GM19099 (cell line): ENCODE measurements around the gene CKS1B.

Experiments
- POLR2A ChIP-seq: IDR thresholded peaks from 3 replicates; pipeline ENCODE4 v1.6.1; 2011; ENCODE audit warnings: low read depth; ENCODE audit not compliant: insufficient read length; ENCODE audit errors: extremely low read depth

Gene CKS1B

DNA sequence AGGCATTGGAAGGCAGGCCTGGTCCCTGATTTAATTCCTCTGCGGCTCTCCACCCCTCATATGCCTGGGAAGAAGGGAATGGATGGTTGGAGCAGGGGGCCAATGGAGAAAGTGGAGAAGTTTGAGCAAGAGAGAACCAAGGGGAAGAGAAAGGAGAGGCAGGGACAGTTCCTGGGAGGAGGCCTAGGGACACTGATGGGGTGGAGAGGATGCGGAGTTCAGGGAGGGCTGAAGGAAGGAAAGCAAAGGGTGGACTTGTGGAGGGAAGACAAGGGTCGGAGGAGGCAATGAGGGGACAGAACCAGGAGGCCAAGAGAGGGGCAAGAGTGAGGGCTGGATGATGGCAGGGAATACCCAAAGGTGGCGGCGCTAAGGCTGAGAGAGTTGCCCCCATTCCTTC, 35.3 kb downstream of the CKS1B start:
- no peak for TF ChIP-seq POLR2A

DNA sequence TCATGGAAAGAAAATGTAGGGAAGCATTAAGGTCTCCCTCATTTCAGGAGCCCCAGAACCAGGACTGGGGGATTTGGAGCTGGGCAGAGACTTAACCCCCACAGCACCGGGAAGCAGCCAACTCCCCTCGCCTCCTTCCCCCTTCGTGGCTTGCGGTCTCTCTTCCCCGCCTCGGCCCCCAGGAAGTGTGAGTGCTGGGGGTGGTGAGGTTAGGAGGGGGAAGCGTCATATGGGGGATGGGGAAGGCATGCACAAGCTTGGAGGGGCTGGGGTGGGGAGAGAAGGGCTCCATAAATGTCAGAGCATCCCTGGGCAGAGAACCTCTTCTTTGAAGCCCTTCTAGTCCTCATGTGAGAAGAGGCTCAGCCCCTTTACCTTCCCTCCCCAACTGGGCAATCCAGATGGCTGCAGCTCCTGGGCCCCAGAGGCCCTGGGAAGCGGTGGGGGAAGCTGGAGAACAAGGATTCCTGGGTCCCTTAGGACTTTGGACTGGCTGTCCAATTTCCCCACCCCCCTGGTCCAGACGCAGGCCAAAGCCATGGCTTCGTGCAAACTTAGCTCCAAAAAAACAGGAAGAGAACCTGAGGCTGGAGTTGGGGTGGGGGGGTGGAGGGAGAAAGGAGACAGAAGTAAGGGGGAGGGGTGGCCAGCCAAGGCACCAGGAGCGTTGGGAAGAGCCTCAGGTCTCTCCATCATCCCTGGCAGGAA, 35.9 kb downstream of the CKS1B start:
- no peak for TF ChIP-seq POLR2A

DNA sequence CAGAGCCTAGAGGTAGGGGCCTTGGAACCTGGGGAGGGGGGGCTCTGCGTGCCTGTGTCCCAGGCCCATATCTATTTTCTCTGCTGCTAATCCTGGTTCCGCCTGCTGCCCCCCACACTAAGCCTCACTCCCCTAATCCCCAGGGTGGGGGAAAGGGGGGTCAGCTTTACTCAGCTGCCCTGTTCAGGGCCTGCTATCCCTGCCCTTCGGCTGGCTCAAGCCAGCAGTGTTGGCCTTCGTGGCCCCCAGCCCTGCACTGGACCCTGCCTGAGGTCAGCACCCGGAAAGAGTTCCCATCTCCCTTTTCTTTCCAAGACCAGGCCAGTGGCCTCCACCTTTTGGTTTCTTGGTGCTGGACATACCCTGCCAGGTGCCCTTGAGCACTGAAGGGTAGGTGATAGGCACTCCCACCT, 36.5 kb downstream of the CKS1B start:
- TF ChIP-seq POLR2A = no peak

DNA sequence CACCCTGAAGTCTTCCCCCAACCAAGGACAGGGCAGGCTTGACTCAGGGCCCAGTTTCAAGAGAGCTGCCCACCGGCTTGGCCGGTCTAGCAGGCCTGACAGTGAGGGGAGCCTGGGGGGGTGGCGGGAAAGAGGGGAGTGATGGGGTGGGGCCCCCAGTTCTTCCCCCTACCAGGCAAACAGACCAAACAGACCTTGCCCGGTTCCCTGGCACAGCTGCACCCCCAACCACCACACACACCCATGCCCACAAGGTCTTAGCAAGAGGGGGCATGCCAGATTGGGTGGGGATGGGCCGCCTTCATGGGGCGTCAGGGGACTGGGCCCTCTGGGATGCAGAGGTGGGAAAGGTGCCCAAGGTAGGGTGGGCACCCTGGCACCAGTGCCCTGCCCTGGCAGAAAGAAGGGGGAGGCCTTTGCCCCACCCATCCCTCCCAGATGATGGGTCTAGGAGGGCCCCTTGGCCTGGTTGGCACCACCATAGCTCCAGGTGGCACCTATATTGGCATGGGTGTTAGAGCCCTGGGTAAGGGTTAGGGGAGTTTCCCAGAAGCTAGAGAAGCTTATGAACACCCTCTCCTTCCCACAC, 37.0 kb downstream of the CKS1B start:
- no peak for TF ChIP-seq POLR2A

DNA sequence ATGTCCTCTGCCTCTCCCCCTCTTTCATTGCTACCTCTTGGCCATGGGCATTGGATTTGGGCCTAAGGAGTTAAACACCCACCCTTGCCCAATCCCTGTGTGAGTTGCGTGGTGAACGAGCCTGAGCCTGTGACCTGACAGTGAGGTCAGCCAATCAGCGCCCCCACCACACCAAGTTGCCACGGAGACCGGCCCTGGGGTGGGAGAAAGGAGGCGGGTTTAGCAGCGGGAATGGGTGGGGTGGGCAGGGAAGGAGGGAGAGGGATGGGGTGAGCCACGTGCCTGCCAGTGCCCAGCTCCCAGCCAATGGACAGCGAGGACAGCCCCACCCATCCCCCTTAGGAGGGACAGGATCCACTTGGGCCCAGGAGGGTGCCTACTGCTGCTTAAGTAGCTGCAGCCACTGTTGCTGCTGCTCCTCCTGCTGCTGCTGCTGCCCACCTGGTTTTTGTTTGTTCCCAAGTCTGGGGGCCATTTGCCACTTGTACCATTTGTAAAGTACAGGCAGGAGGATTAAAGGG, 37.6 kb downstream of the CKS1B start:
- no peak for TF ChIP-seq POLR2A

DNA sequence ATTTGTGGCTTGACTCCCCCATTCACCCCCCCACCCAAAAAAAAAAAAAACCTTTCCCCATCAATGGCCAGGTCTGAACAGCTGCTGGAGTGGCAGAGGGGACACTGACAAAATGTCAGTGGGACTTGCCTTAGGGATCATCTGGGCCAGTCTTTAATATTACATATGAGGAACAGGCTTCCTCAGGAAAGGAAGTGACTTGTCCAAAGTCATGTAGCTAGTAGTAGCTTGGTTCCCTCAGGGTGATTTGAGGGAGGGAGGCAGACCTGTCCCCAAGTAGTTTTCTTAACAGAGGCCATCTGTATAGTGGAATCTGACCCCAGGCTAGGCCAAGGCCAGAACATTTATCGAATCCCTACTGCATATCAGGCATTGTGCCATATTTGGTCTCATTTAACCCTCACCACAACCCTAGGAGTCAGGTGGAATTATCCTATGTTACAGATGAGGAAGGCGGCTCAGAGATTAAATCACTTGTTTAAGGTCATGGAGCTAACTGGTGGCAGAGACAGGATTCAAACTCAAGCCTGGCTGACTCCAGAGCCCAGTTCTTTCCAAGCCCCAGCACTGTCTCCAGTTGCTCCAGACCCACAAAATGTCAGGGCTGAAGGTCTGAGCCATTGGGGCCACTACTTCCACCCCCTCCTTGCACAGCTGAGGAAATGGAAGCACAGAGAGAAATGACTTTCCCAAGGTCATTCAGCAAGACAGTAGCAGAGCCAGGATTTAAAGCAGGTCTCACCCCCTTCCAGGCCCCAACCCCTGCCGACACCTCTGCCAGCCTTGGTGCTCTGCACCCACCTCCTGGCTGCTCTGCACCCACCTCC, 38.5 kb downstream of the CKS1B start:
- TF ChIP-seq POLR2A = no peak

DNA sequence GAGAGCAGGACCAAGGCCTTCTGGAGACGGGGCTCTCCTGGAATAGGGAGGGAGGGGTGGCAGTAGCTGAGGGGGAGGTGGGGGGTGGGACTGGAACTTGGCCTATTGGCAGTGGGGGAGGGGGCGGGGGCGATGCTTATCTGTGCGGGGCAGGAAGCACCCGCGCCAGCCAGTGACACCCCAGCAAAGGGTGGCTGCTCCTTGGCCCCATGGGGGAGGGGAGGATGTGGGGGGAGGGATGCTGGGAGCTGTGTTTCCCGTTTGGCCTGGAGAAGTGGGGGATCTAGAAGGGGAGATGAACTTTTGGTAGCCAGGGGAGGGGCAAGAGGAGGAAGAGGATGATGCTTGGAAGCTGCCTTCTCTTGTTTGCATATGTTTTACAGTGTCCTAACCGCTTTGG, 39.2 kb downstream of the CKS1B start:
- no peak for TF ChIP-seq POLR2A

DNA sequence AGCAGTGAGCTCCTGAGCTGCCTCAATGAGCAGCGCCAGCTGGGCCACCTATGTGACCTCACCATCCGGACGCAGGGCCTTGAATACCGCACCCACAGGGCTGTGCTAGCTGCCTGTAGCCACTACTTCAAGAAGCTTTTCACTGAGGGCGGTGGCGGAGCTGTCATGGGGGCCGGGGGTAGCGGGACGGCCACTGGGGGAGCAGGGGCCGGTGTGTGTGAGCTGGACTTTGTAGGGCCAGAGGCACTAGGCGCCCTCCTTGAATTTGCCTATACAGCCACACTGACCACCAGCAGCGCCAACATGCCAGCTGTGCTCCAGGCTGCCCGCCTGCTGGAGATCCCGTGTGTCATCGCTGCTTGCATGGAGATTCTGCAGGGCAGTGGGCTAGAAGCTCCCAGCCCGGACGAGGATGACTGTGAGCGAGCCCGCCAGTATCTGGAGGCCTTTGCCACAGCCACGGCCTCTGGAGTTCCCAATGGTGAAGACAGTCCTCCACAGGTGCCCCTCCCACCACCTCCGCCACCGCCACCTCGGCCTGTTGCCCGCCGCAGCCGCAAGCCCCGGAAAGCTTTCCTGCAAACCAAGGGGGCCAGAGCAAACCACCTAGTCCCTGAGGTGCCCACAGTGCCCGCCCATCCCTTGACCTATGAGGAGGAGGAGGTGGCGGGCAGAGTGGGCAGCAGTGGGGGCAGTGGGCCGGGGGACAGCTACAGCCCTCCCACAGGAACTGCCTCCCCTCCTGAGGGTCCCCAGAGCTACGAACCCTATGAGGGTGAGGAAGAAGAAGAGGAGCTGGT, 40.4 kb downstream of the CKS1B start:
- TF ChIP-seq POLR2A = no peak

DNA sequence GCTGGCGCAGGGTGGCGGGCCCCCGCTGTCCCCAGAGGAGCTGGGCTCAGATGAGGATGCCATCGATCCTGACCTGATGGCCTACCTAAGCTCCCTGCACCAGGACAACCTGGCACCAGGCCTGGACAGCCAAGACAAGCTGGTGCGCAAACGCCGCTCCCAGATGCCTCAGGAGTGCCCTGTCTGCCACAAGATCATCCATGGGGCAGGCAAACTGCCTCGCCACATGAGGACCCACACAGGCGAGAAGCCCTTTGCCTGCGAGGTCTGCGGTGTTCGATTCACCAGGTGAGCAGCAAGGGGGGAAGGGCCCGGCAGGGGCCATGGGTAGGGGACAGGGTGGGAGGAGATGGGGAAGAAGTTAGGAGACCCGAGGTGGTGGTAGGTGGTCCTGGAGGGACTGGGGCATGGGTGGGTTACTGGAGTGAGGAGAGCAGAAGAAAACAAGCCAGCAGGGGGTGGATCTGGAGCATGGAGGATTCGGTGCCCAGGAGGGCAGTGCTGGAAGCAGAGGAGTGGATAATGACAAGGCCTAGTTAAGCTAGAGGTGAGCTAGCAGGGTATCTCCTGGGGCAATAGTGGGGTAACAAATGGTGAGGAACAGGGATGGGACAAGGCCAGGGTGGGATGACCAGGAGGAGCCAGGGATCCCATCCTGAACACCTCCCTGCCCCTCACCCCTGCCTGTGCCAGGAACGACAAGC, 41.2 kb downstream of the CKS1B start:
- no peak for TF ChIP-seq POLR2A

DNA sequence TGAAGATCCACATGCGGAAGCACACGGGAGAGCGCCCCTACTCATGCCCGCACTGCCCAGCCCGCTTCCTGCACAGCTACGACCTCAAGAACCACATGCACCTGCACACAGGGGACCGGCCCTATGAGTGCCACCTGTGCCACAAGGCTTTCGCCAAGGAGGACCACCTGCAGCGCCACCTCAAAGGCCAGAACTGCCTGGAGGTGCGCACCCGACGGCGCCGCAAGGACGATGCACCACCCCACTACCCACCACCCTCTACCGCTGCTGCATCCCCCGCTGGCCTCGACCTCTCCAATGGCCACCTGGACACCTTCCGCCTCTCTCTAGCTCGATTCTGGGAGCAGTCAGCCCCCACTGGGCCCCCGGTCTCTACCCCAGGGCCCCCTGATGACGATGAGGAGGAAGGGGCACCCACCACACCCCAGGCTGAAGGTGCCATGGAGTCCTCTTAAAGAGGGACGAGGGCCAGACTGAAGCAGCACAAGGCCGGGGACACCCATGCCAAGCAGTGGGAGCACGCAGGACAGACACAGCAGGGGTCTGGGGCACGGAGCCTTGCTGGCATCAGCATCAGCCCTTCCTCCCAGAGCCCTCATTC, 41.9 kb downstream of the CKS1B start:
- TF ChIP-seq POLR2A = no peak

DNA sequence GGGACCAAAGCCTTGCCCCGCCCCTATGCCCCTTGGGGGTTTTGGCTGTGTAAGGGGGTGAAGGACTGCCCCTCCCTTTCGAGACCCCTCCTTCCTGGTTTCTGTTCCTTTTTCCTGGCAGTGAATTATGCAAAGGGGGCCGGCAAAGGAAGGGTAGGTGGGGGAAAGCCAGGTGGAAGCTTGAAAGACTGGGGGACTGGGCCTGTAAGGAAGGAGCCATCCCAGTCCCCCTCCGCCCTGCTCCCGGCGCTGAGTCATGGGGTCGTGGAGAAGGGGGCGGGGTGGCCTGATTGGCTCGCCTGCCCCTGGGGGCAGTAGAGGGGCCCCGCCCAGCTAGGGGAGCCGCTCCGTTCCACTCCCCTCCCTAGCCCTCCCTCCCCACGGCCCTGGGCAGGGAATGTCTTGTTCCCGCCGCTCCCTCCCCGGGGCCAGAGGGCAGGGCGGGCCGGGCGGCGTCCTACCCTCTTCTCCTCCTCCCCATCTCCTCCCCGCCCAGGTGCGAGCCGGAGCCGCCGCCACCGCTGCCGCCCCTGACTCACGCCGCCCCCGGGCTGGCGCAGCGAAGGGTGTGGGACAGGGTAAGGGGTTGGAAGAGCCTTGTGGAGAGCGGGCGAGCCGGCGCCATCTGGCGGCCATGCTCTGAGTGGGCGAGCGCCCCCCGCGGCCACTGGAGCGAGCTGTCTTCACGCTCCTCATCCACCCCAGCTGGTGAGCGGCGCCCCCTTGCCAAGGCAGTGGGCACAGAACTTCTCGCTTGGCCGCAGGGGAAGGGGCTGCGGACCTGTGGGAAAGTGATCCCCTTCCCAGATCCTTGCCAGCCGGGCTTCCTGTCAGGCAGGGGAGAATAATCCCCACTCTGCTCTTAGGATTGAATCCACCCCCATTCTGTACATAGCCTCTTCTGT, 42.8 kb downstream of the CKS1B start:
- peak; percentile 61 for TF ChIP-seq POLR2A

DNA sequence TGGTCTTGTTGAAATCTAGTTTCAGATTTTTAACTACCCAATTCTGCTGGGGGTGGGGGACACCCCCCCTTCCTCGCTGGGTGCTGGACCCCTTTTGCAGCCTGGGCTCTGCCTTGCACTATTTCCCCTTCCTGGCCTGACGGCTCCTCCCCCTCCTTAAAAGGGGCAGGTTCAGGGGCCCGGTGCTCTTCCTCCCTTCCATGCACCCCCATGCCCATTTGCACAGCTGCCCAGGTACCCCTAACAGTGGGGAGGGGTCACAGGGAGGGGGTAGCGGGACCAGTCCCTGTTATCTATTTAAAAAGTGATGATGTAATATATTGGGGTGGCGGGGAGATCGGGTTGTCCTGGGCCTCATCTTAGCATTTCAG, 43.5 kb downstream of the CKS1B start:
- TF ChIP-seq POLR2A = no peak
